ENCODE results near the gene NAPB. TPM values are rescaled to one million over a fixed set of nuclear protein-coding genes. Genes with fewer than 3 reads are reported as not detected.

NAPB gene
- total and polyA plus RNA-seq, 7 experiments from 2014 or later, result 5.5 to 20.4 (median 12.5) TPM

- Mint-ChIP-seq H3K4me3 (peak within 1 kb of the TSS; percentile 86 to 94 (median 91)), H3K9me3 (peaks cover 0 to 7% (median 0%) of the 10 kb centered on the region in 11 donors), H3K36me3 (peaks cover 8 to 16% (median 14%) of the 10 kb centered on the region in 5 donors), H3K4me1 (peaks cover 36 to 65% (median 62%) of the 10 kb centered on the region in 7 donors), H3K27me3 (peaks cover 0 to 4% (median 0%) of the 10 kb centered on the region in 5 donors), H3K27ac (peak within 1 kb of the TSS; percentile 85 to 99 (median 96))
- no peaks in the 10 kb centered on the region for H3K9me3 ChIP-seq (ENCODE audit: control insufficient read depth in 2 of 3, low read length in 3 of 3)
- intact Hi-C loops (cut with micrococcal nuclease), result loop anchor here (1.0 to 2.0 kb wide), 5 partner anchors 11 to 1631 kb away; partner anchors contain the start of genes NAPB (in 2 of the 2), APMAP (in 1 of the 2) and NXT1 (in 1 of the 2)
- no peaks in the 10 kb centered on the region for H3K27me3 ChIP-seq (ENCODE audit: control insufficient read depth in 2 of 2, insufficient read depth in 2 of 2, low read length in 2 of 2)
- ChIA-PET POLR2A (interaction anchor here (0.6 to 5.0 kb wide), 4 partner anchors 9 to 1619 kb away, joined by 3 to 88 read pairs (median 6); partner anchors contain the start of genes NAPB and NXT1), CTCF (interaction anchor here (0.6 to 1.5 kb wide), 3 partner anchors 9 to 60 kb away, joined by 4 to 8 read pairs (median 4); partner anchors contain the start of gene NAPB)
- H3K4me3 ChIP-seq (ENCODE audit: low read length), result peak within 1 kb of the TSS; percentile 90
- peak within 1 kb of the TSS; percentile 95 for H3K27ac ChIP-seq (ENCODE audit: low read depth, low read length)
- DNase-seq (peak; percentile 94 to 99 (median 98)), ATAC-seq (peak; percentile 87)
- H3K4me1 ChIP-seq (ENCODE audit: control insufficient read depth in 2 of 2, insufficient read depth in 2 of 2, low read length in 2 of 2), result peaks cover 25 to 34% of the 10 kb centered on the region in 2 donors
- peaks cover 0 to 15% (median 0%) of the 10 kb centered on the region in 3 experiments for H3K36me3 ChIP-seq (ENCODE audit: control insufficient read depth in 2 of 3, insufficient read depth in 3 of 3, low read length in 3 of 3)
Measured at GRCh38 chr20:23361476-23362391, 59.6 kb downstream of the NAPB start, which contains the start of gene GZF1. GZF1 (plus strand) TSS chr20:23362182; CDS start chr20:23364384, 2,202 bp downstream.

DNA sequence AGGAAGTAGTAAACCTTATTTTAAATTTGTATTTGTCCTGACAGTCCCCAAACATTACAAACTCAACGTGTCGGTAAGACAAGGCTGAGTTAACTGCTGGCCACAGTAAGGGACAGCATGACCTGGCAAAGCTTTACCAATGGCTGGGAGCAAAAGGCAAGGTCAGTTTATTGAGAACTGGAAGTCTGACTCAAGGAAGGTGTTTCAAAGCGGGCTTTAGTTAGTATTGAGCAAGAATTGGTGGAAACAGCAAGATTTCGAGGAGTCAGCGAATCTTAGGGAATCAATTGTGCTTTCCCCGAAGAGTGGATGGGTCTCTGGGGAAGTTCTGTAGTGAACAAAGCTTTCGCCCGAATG is 60.2 kb downstream of the NAPB start:
- no peak for DNase-seq
- Histone ChIP-seq H3K27me3 (ENCODE audit: control insufficient read depth in 2 of 2, insufficient read depth in 2 of 2, low read length in 2 of 2) (no peaks in the 10 kb centered on the region), H3K27ac (ENCODE audit: low read depth, low read length) (peak overlapping the region; percentile 95), H3K36me3 (ENCODE audit: control insufficient read depth in 2 of 3, insufficient read depth in 3 of 3, low read length in 3 of 3) (peaks cover 0 to 15% (median 0%) of the 10 kb centered on the region in 3 experiments), H3K4me3 (ENCODE audit: low read length) (peak overlapping the region; percentile 90), H3K4me1 (ENCODE audit: control insufficient read depth in 2 of 2, insufficient read depth in 2 of 2, low read length in 2 of 2) (peaks cover 22 to 30% of the 10 kb centered on the region in 2 donors), H3K9me3 (ENCODE audit: control insufficient read depth in 2 of 3, low read length in 3 of 3) (no peaks in the 10 kb centered on the region)
- POLR2A ChIA-PET, result interaction anchor here (0.6 to 5.0 kb wide), 4 partner anchors 8 to 1619 kb away, joined by 3 to 88 read pairs (median 6); partner anchors contain the start of genes NAPB and NXT1
- Mint-ChIP-seq H3K9me3 (peaks cover 0 to 7% (median 0%) of the 10 kb centered on the region in 11 donors), H3K27ac (peak overlapping the region; percentile 85 to 97 (median 95)), H3K4me1 (peaks cover 31 to 60% (median 56%) of the 10 kb centered on the region in 7 donors), H3K27me3 (peaks cover 0 to 4% (median 0%) of the 10 kb centered on the region in 5 donors), H3K36me3 (peaks cover 8 to 15% (median 13%) of the 10 kb centered on the region in 5 donors), H3K4me3 (peak overlapping the region; percentile 85 to 94 (median 86))
- ATAC-seq, result no peak
- intact Hi-C loops (cut with micrococcal nuclease), result loop anchor here in 1 of 2 donors (2.0 kb wide), 1 partner anchor 1632 kb away; the partner anchor contains the start of gene APMAP
- CTCF ChIA-PET, result interaction anchor here (0.6 to 1.5 kb wide), 3 partner anchors 8 to 60 kb away, joined by 4 to 8 read pairs (median 4); partner anchors contain the start of gene NAPB

DNA sequence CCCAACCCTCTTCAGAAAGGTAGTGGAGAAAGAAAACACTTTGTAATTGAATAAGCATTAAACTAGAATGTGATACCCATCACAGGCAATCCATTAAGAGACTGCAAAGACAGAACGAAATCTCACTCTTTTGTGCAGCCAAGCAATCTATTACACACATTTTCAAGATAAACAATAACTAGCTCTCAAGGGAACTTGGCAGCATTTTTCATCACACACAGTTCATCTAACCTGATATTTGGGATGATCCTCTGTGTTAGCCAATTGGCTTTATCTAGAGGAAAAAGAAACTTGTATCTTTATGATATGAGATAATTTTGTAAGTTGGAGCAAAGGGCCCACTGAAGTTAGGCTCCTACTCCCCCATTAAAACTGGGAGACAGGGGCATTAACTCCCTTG is 60.8 kb downstream of the NAPB start:
- Mint-ChIP-seq H3K9me3 (peaks cover 0 to 7% (median 0%) of the 10 kb centered on the region in 11 donors), H3K4me1 (peaks cover 29 to 56% (median 53%) of the 10 kb centered on the region in 7 donors), H3K27ac (peak overlapping the region; percentile 85 to 98 (median 95)), H3K36me3 (peaks cover 8 to 12% (median 9%) of the 10 kb centered on the region in 5 donors), H3K27me3 (peaks cover 0 to 4% (median 0%) of the 10 kb centered on the region in 5 donors), H3K4me3 (peak overlapping the region; percentile 85 to 94 (median 86))
- peak overlapping the region; percentile 95 for H3K27ac ChIP-seq (ENCODE audit: low read depth, low read length)
- intact Hi-C loops (cut with micrococcal nuclease), result loop anchor here in 1 of 2 donors (2.0 kb wide), 1 partner anchor 1632 kb away; the partner anchor contains the start of gene APMAP
- ATAC-seq, result no peak
- H3K36me3 ChIP-seq (ENCODE audit: control insufficient read depth in 2 of 3, insufficient read depth in 3 of 3, low read length in 3 of 3), result peaks cover 0 to 12% (median 0%) of the 10 kb centered on the region in 3 experiments
- H3K4me1 ChIP-seq (ENCODE audit: control insufficient read depth in 2 of 2, insufficient read depth in 2 of 2, low read length in 2 of 2), result peaks cover 18 to 30% of the 10 kb centered on the region in 2 donors
- H3K4me3 ChIP-seq (ENCODE audit: low read length), result no peak overlapping the region
- no peaks in the 10 kb centered on the region for H3K27me3 ChIP-seq (ENCODE audit: control insufficient read depth in 2 of 2, insufficient read depth in 2 of 2, low read length in 2 of 2)
- ChIA-PET POLR2A (interaction anchor here (0.7 to 5.0 kb wide), 4 partner anchors 8 to 61 kb away, joined by 3 to 88 read pairs (median 6); partner anchors contain the start of genes NAPB and NXT1), CTCF (interaction anchor here (1.1 to 1.5 kb wide), 2 partner anchors 8 to 11 kb away, joined by 4 to 8 read pairs; no protein-coding TSS in a partner anchor)
- no peak for DNase-seq
- no peaks in the 10 kb centered on the region for H3K9me3 ChIP-seq (ENCODE audit: control insufficient read depth in 2 of 3, low read length in 3 of 3)

DNA sequence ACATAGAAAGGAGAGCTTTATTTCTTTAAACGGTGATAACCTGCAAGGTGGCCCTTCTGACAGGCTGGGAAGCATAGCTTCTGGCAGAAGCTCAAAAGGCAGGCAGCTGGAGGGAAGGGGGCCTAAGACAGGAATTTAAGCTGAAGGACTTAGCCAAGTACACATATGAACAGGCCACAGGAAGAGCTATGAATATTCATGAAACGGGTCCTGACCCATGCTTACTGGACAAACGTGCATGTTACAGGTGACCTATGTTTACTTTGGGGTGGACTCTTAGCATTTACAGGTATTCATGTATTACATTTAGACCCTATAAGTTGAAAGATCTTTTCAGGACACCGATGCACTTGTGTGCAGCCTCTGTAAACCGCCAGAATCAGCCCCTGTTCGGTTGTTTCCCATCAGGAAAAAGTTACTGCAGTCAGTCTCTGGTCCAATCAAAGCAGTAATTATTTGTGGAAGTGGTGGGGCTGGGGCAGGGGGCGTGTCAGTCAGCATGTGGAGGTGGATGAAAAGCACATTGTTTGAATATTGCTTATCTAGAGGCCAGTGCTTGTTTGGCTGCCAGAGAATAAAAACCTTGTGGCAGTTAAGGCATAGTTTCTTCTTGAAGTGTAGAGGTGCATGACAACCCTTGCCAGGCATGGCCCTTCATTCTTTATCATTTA is 62.2 kb downstream of the NAPB start:
- H3K4me3 ChIP-seq (ENCODE audit: low read length), result no peak overlapping the region
- intact Hi-C loops (cut with micrococcal nuclease), result loop anchor here (1.0 to 10.0 kb wide), 6 partner anchors 9 to 1838 kb away; partner anchors contain the start of genes NXT1 (in 2 of the 2), ACSS1 (in 1 of the 2) and NAPB (in 1 of the 2)
- peak overlapping the region; percentile 92 for H3K27ac ChIP-seq (ENCODE audit: low read depth, low read length)
- DNase-seq (no peak), ATAC-seq (no peak)
- peak overlapping the region in 6 of 10 donors; percentile 83 to 95 (median 92) for H3K4me3 Mint-ChIP-seq
- H3K27ac Mint-ChIP-seq, result peak overlapping the region; percentile 81 to 98 (median 94)
- peaks cover 0 to 7% (median 0%) of the 10 kb centered on the region in 11 donors for H3K9me3 Mint-ChIP-seq
- H3K36me3 Mint-ChIP-seq, result peaks cover 0 to 9% (median 0%) of the 10 kb centered on the region in 5 donors
- H3K4me1 Mint-ChIP-seq, result peaks cover 19 to 45% (median 43%) of the 10 kb centered on the region in 7 donors
- peaks cover 0 to 4% (median 0%) of the 10 kb centered on the region in 5 donors for H3K27me3 Mint-ChIP-seq
- H3K4me1 ChIP-seq (ENCODE audit: control insufficient read depth in 2 of 2, insufficient read depth in 2 of 2, low read length in 2 of 2), result peaks cover 18 to 30% of the 10 kb centered on the region in 2 donors
- CTCF ChIA-PET, result interaction anchor here (1.5 to 2.3 kb wide), 3 partner anchors 9 to 63 kb away, joined by 4 to 12 read pairs (median 6); partner anchors contain the start of genes NAPB and NXT1
- H3K36me3 ChIP-seq (ENCODE audit: control insufficient read depth in 2 of 3, insufficient read depth in 3 of 3, low read length in 3 of 3), result peaks cover 0 to 9% (median 0%) of the 10 kb centered on the region in 3 experiments
- POLR2A ChIA-PET, result interaction anchor here (1.1 to 5.0 kb wide), 5 partner anchors 9 to 63 kb away, joined by 3 to 88 read pairs (median 5); partner anchors contain the start of genes NAPB and NXT1
- no peaks in the 10 kb centered on the region for H3K27me3 ChIP-seq (ENCODE audit: control insufficient read depth in 2 of 2, insufficient read depth in 2 of 2, low read length in 2 of 2)
- no peaks in the 10 kb centered on the region for H3K9me3 ChIP-seq (ENCODE audit: control insufficient read depth in 2 of 3, low read length in 3 of 3)

- H3K36me3 ChIP-seq (ENCODE audit: control insufficient read depth in 2 of 3, insufficient read depth in 3 of 3, low read length in 3 of 3), result peaks cover 0 to 10% (median 0%) of the 10 kb centered on the region in 3 experiments
- Mint-ChIP-seq H3K4me3 (peak overlapping the region; percentile 83 to 95 (median 93)), H3K4me1 (peaks cover 19 to 42% (median 40%) of the 10 kb centered on the region in 7 donors), H3K36me3 (peaks cover 0 to 10% (median 0%) of the 10 kb centered on the region in 5 donors), H3K9me3 (peaks cover 0 to 7% (median 0%) of the 10 kb centered on the region in 11 donors), H3K27me3 (peaks cover 0 to 4% (median 0%) of the 10 kb centered on the region in 5 donors), H3K27ac (peak overlapping the region; percentile 81 to 98 (median 94))
- H3K4me3 ChIP-seq (ENCODE audit: low read length), result peak overlapping the region; percentile 85
- no peaks in the 10 kb centered on the region for H3K27me3 ChIP-seq (ENCODE audit: control insufficient read depth in 2 of 2, insufficient read depth in 2 of 2, low read length in 2 of 2)
- ChIA-PET POLR2A (interaction anchor here (0.6 to 5.0 kb wide), 7 partner anchors 8 to 1699 kb away, joined by 3 to 88 read pairs (median 4); partner anchors contain the start of genes ACSS1, NAPB and NXT1), CTCF (interaction anchor here (1.5 to 2.3 kb wide), 3 partner anchors 8 to 63 kb away, joined by 4 to 12 read pairs (median 6); partner anchors contain the start of genes NAPB and NXT1)
- H3K27ac ChIP-seq (ENCODE audit: low read depth, low read length), result peak overlapping the region; percentile 92
- intact Hi-C loops (cut with micrococcal nuclease), result loop anchor here (1.0 to 10.0 kb wide), 6 partner anchors 8 to 1838 kb away; partner anchors contain the start of genes NXT1 (in 2 of the 2), ACSS1 (in 1 of the 2) and NAPB (in 1 of the 2)
- no peaks in the 10 kb centered on the region for H3K9me3 ChIP-seq (ENCODE audit: control insufficient read depth in 2 of 3, low read length in 3 of 3)
- H3K4me1 ChIP-seq (ENCODE audit: control insufficient read depth in 2 of 2, insufficient read depth in 2 of 2, low read length in 2 of 2), result peaks cover 18 to 28% of the 10 kb centered on the region in 2 donors
- no peak for DNase-seq
- no peak for ATAC-seq
Measured at GRCh38 chr20:23358563-23358906, 62.8 kb downstream of the NAPB start.
